Measurements from ENCODE around the gene SETD4.

The SETD4 gene

GRCh38 chr21:36070999-36071398 lies 10.7 kb upstream of the SETD4 start:
- H3K27me3 ChIP-seq: no peaks in the 10 kb centered on the region
- peak overlapping the region in 1 of 2 donors; percentile 76 for H3K27ac ChIP-seq
- DNase-seq: no peak
- TF ChIP-seq CTCF (IDR thresholded peaks at IDR 0.05): no peak
- peaks cover 0 to 33% (median 7%) of the 10 kb centered on the region in 3 donors for H3K36me3 ChIP-seq
- H3K4me3 ChIP-seq: peak overlapping the region; percentile 73 to 94
- no peaks in the 10 kb centered on the region for H3K9me3 ChIP-seq
- intact Hi-C loops (cut with DNase I; ENCODE audit: low total_unique reads): no loop called here
- peaks cover 0 to 41% (median 26%) of the 10 kb centered on the region in 4 donors for H3K4me1 ChIP-seq

GRCh38 chr21:36069713-36070583 lies 9.6 kb upstream of the SETD4 start, which contains the start of gene CBR1:
TSS of gene CBR1 (plus strand) at chr21:36070024. CDS start at chr21:36070116, 92 bp downstream.
- intact Hi-C loops (cut with DNase I; ENCODE audit: low total_unique reads): loop anchor here (10.0 kb wide), 1 partner anchor 255 kb away; the partner anchor contains the start of gene MORC3

GRCh38 chr21:36068748-36069398 lies 8.5 kb upstream of the SETD4 start:
- Histone ChIP-seq H3K36me3 (peaks cover 0 to 27% (median 7%) of the 10 kb centered on the region in 3 donors), H3K27ac (peak overlapping the region; percentile 76 to 81), H3K4me1 (peaks cover 0 to 41% (median 26%) of the 10 kb centered on the region in 4 donors), H3K27me3 (no peaks in the 10 kb centered on the region), H3K4me3 (no peak overlapping the region), H3K9me3 (no peaks in the 10 kb centered on the region)
- no peak for TF ChIP-seq CTCF (IDR thresholded peaks at IDR 0.05)
- DNase-seq: no peak
- intact Hi-C loops (cut with DNase I; ENCODE audit: low total_unique reads): loop anchor here (10.0 kb wide), 1 partner anchor 256 kb away; the partner anchor contains the start of gene MORC3

More at GRCh38 chr21:36069713-36070583, 9.6 kb upstream of the SETD4 start, which contains the start of gene CBR1:
- no peaks in the 10 kb centered on the region for H3K9me3 ChIP-seq
- H3K27me3 ChIP-seq: no peaks in the 10 kb centered on the region
- TF ChIP-seq CTCF (IDR thresholded peaks at IDR 0.05): peak in 1 of 2 experiments; percentile 14
- peaks cover 0 to 41% (median 26%) of the 10 kb centered on the region in 4 donors for H3K4me1 ChIP-seq
- DNase-seq: peak; percentile 92 to 98
- peak within 1 kb of the TSS; percentile 73 to 94 for H3K4me3 ChIP-seq
- peaks cover 0 to 33% (median 7%) of the 10 kb centered on the region in 3 donors for H3K36me3 ChIP-seq
- peak within 1 kb of the TSS; percentile 76 to 81 for H3K27ac ChIP-seq

DNA sequence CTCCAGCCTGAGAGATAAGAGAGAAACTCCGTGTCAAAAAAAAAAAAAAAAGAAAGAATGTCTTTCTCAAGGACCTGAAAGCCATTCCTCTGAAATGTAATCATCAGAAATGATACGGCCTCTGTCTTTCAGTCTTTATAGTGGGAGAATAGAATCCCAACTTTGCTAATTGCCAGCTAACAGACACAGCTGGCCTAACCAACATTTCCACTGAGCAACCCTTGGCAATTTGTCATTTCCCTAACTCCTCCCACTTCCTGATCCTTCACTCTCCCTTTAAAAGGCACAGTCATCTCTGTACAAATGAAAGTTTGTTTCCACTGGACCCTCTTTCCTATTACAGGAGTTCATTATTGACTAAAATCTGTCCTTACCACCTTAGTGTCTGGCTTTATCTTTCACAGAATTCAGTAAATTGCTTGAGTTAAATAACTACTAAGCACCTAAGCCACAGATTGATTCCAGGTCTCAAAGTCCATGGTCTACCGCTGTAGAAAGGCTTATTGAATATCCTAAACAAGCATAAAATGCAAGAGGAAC lies 5.2 kb upstream of the SETD4 start:
- H3K4me3 ChIP-seq: no peak overlapping the region
- intact Hi-C loops (cut with DNase I; ENCODE audit: low total_unique reads): loop anchor here (10.0 kb wide), 1 partner anchor 259 kb away; the partner anchor contains the start of gene MORC3
- no peaks in the 10 kb centered on the region for H3K36me3 ChIP-seq
- no peak for TF ChIP-seq CTCF (IDR thresholded peaks at IDR 0.05)
- H3K9me3 ChIP-seq: no peaks in the 10 kb centered on the region
- H3K27me3 ChIP-seq: no peaks in the 10 kb centered on the region
- H3K4me1 ChIP-seq: peaks cover 0 to 12% (median 11%) of the 10 kb centered on the region in 4 donors
- H3K27ac ChIP-seq: no peak overlapping the region
- DNase-seq: no peak

GRCh38 chr21:36064085-36064460 lies 3.7 kb upstream of the SETD4 start:
- TF ChIP-seq CTCF (IDR thresholded peaks at IDR 0.05): no peak
- Histone ChIP-seq H3K4me1 (peaks cover 0 to 11% (median 9%) of the 10 kb centered on the region in 4 donors), H3K9me3 (no peaks in the 10 kb centered on the region), H3K27me3 (no peaks in the 10 kb centered on the region), H3K4me3 (no peak overlapping the region), H3K36me3 (no peaks in the 10 kb centered on the region), H3K27ac (no peak overlapping the region)
- DNase-seq: no peak
- intact Hi-C loops (cut with DNase I; ENCODE audit: low total_unique reads): loop anchor here (10.0 kb wide), 1 partner anchor 261 kb away; the partner anchor contains the start of gene MORC3
